HG02623 (cell line): ENCODE measurements around the gene MBOAT2.
"Not testable (repeated sequence)": the region's sequence is repeated elsewhere in the genome, so short reads cannot be mapped to it uniquely, and the experiment has no call there.

Experiments used
- ATAC-seq: cut with Tn5 transposase; IDR thresholded peaks from one replicate; pipeline ENCODE4 v1.9.1; 2021; ENCODE audit warnings: moderate library complexity; ENCODE audit not compliant: unreplicated experiment

The MBOAT2 gene, protein sequence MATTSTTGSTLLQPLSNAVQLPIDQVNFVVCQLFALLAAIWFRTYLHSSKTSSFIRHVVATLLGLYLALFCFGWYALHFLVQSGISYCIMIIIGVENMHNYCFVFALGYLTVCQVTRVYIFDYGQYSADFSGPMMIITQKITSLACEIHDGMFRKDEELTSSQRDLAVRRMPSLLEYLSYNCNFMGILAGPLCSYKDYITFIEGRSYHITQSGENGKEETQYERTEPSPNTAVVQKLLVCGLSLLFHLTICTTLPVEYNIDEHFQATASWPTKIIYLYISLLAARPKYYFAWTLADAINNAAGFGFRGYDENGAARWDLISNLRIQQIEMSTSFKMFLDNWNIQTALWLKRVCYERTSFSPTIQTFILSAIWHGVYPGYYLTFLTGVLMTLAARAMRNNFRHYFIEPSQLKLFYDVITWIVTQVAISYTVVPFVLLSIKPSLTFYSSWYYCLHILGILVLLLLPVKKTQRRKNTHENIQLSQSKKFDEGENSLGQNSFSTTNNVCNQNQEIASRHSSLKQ

GRCh38 chr2:9003616-9004337, at the start of gene MBOAT2:
Gene MBOAT2 (minus strand): TSS chr2:9003684. CDS start chr2:9003614, 70 bp downstream.
- peak; percentile 76 for ATAC-seq

DNA sequence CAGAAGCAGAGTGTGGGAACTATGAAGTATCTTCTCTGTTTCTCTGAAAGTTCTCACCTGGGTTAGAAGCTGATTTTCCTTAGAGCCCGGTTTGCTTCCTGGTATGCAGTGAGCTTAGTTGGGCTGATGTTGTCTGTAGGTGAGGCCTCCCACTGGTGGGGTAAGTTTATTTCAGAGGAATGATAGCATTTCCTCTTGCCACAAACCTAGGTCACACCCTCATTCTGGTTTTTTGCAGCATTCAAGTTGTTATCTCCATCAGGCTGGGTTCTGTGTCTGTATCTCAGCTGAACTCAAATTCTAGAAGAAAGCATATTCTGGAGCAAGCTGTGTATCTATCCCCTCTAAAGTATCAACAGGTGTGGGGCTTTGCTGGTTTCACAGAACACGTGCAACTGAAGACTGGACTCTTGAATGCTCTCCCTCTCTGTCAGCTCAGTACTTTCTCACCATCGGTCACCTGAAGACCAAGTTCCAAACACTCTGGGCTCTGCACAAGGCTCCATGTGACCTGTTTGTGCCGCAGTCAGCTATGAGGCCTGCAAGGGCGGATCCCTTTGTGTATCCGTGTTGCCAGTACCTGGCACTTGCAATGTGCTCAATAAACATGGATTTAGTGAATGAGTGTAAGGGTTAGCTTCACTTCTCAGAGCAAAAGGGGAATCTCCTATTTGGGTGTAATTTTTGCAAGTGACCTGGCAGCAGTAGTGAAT, 49.5 kb upstream of the MBOAT2 start:
- ATAC-seq = no peak

DNA sequence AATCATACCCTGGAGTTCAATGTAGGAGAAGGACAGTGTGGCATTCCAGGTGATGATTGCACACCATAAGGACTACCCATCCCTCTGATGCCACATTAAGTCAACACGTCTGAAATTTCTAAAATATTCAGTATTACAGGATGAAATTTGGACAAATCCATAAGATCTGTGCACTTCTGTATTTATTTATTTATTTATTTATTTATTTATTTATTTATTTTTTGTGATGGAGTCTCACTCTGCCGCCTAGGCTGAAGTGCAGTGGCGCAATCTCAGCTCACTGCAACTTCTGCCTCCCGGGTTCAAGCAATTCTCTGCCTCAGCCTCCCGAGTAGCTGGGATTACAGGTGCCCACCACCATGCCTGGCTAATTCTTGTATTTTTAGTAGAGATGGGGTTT, 48.0 kb upstream of the MBOAT2 start:
- ATAC-seq = not testable (repeated sequence)

- ATAC-seq = no peak
Measured at GRCh38 chr2:9050122-9050809, 46.8 kb upstream of the MBOAT2 start.

- no peak for ATAC-seq
Measured at GRCh38 chr2:9045595-9045994, 42.1 kb upstream of the MBOAT2 start.

- not testable (repeated sequence) for ATAC-seq
Measured at GRCh38 chr2:9043491-9043890, 40.0 kb upstream of the MBOAT2 start.

GRCh38 chr2:9037166-9037565, 33.7 kb upstream of the MBOAT2 start:
- no peak for ATAC-seq

DNA sequence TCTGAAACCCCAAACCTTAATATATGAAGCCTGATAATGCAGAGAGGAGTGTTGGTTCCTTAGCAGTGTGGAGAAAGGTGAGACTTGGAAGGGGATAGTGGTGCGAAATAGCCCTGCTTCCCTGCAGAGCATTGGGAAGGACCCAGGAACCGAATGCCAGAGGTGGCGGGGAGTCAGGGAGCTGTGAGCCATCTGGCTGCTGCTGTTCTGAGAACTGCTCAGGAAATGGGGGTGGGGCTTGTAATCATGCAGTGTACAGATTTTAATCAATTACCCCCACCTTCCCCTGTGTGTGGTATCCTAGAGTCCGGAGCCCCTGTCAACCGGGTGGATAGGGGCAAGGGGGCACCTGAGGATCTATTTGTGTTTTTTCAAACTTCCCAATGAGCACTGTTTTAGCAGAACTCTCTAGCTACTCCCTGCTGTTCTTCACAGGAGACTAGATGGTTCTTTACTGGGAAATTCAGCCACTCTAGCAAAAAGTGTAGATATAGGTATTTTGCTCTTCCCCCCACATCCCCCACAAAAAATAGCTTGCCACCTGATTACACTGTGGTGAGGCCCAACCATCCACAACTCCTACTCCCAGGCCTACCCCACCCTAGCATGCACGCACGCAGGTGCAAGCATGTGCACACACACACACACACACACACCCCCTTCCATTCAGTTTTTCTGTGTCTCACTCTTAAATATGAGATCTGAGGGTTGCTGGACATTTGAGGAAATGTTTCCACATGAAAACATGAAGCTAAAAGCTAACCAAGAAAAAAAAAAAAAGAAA, 30.1 kb upstream of the MBOAT2 start:
- no peak for ATAC-seq

DNA sequence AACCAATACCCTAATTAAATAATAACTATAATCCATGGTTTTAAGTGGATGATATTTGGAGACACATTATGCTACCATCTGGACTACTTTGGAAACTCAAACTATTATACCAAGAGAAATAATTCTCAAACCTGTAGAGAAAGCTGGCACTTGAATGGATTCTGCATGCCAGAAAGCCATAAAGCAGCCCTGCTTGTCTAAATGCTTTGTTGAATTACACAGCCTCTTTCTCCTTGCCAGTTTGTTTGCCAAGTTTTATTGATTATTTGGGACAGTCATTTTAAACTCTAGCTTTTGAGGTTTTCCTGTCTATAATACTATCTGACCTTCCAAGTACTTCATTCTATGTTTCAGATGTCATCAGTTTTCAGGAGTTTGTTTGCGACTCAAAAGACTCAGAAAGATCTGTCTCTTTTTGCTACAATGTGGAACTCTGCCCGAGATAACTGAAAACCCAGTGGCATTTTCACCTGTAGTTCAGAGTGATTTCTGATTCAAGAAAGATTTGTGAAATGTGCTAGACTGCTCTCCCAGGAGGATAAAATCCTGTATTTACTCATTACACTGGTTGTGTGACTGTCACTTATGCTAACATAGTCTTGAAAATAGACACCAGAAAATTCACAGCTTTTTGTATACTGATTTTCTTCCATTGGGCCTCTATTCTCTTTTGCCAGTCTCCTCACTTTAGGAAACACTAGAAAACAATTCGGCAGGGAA, 29.2 kb upstream of the MBOAT2 start:
- no peak for ATAC-seq

DNA sequence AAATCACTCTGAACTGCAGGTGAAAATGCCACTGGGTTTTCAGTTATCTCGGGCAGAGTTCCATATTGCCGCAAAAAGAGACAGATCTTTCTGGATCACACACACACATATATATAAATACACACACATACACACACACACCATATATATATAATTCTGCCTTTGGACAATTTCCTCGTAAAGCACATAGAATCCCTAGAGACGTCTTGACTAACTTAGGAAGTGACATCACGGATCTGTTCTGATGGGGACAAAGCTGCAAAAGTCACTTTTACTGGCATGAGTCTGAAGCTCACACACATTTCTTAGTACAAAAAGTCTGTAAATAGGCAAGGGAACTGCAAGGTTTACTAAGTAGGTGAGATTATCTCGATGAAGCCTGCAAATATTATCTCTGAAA, 28.6 kb upstream of the MBOAT2 start:
- no peak for ATAC-seq

GRCh38 chr2:9031246-9031645, 27.8 kb upstream of the MBOAT2 start:
- no peak for ATAC-seq

DNA sequence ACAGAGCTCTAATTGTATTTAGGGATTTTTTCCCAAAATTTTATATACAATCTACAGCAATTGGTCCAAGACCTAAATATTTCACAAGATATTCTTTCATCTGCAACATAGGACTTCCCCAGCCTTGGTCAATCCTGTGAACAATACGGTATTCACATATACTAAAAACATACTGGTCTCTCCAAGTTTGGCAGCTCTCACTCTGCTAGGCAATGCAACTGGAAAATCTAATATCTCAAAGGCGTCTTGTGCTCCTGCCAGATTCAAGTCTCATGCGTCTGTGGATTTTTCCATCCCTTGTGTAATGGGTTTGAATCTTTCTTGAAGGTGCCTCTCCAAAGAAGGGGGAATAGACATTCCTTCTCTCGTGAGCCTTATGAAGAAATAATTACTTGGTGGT, 27.4 kb upstream of the MBOAT2 start:
- no peak for ATAC-seq

- ATAC-seq = no peak
Measured at GRCh38 chr2:9030190-9030589, 26.7 kb upstream of the MBOAT2 start.

DNA sequence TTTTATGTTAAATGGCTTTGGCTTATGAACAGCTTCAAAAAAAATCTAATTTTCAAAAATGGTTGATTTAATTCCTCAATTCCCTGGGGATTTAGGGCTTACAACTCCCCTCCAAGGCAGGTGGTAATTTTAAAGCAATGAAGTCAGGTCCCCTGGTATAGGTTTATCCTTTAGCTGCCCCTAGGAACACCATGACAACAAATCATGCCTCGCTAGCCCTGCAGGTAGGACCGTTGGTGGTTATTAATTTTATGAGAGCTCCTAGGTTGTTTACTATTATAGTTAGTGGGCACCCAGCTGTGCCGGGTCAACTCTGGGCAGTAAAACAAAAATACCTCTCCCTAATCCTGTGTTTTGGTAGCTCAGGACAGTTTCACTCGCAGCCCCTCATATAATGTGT, 26.2 kb upstream of the MBOAT2 start:
- no peak for ATAC-seq

DNA sequence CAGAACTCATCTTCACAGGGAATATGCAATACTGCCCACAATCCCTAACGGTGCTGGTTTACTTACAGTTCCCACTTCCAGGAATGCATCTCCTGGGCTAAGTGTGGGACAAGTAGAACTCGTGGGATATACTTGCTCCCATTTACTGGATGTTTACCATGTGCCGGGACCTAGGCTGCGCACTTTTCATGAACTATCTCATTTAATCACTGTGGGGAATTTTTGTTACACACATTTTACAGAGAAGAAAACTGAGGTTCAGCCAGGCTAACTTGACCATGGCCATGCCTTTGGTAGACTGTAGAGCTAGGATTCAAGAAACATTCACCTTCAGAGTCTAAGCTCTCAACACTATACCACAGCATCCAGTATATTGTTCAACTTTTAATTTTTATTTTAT, 24.4 kb upstream of the MBOAT2 start:
- no peak for ATAC-seq

- ATAC-seq = no peak
Measured at GRCh38 chr2:9025746-9026145, 22.3 kb upstream of the MBOAT2 start.

GRCh38 chr2:9024575-9024974, 21.1 kb upstream of the MBOAT2 start:
- no peak for ATAC-seq

GRCh38 chr2:9021563-9022211, 18.2 kb upstream of the MBOAT2 start:
- no peak for ATAC-seq

GRCh38 chr2:9020267-9020666, 16.8 kb upstream of the MBOAT2 start:
- ATAC-seq = no peak
